Left ventricle myocardium inferior (tissue), 1 donor: Measurements from ENCODE around the gene RD3L. TPM values are rescaled to one million over a fixed set of nuclear protein-coding genes. Genes with fewer than 3 reads are reported as not detected.
"Not testable (repeated sequence)": the region's sequence is repeated elsewhere in the genome, so short reads cannot be mapped to it uniquely, and the experiment has no call there.

Source experiments
- DNase-seq: peaks from one replicate; pipeline ENCODE4 v3.0.0-alpha.2; 2020
- H3K27ac ChIP-seq: fragments of 200-600 bp; replicated peaks from 2 replicates; pipeline ENCODE4 v1.8.0; 2021
- H3K27me3 ChIP-seq: fragments of 200-600 bp; 2 replicates; pipeline ENCODE4 v1.8.0; 2021; ENCODE audit warnings: low read depth
- H3K36me3 ChIP-seq: fragments of 200-600 bp; 2 replicates; pipeline ENCODE4 v1.8.0; 2021
- H3K4me1 ChIP-seq: fragments of 200-600 bp; 2 replicates; pipeline ENCODE4 v1.8.0; 2021
- H3K4me3 ChIP-seq: fragments of 200-600 bp; 2 replicates; pipeline ENCODE4 v1.8.0; 2021; ENCODE audit warnings: mild to moderate bottlenecking, moderate library complexity
- H3K9me3 ChIP-seq: fragments of 200-600 bp; replicated peaks from 2 replicates; pipeline ENCODE4 v1.8.0; 2021
- CTCF ChIP-seq: fragments of 200-600 bp; IDR thresholded peaks from 2 replicates; pipeline ENCODE4 v1.8.0; 2021; ENCODE audit warnings: antibody characterized with exemption, mild to moderate bottlenecking, borderline replicate concordance
- intact Hi-C: fragments of 100-400 bp; cut with micrococcal nuclease; formaldehyde crosslinking; loops from one replicate; pipeline ENCODE4 v1.11.0; 2022
- long read RNA-seq: library from polyadenylated mRNA; unstranded; transcript quantifications from one replicate; pipeline ENCODE4 v2.0.0, GENCODE V29; 2021
- total RNA-seq: library from RNA; stranded (reverse); fragmentation: NEBNext Ultra II Directional; extraction: Animal tissue kit (Norgen Biotek cat#: 25700); gene quantifications from one replicate; pipeline ENCODE4 v1.2.1, GENCODE V29; 2021
- donor health status: DM: no; HTN: yes; CAD: no; lungs with severe emphysema.

RD3L gene
- 30.7 TPM for total RNA-seq
- long read RNA-seq, transcript RD3L-201 (3 exons, 1,201 nt): major isoform, 8 of 13 reads
- long read RNA-seq, partial matches to known transcripts: 1 of 13 reads
- long read RNA-seq, other reads (novel, unspliced or antisense): 1 of 13 reads

- DNase-seq: no peak
- Histone ChIP-seq H3K4me3 (peak within 1 kb of the TSS; percentile 61), H3K27me3 (peaks cover 28% of the 10 kb centered on the region), H3K4me1 (peaks cover 19% of the 10 kb centered on the region), H3K27ac (peak within 1 kb of the TSS; percentile 71), H3K9me3 (peaks cover 10% of the 10 kb centered on the region), H3K36me3 (no peaks in the 10 kb centered on the region)
- intact Hi-C loops: no loop called here
- no peak for TF ChIP-seq CTCF
Observed at GRCh38 chr14:103941973-103942736, at the start of gene RD3L. TSS of gene RD3L (minus strand) at chr14:103942529. CDS start at chr14:103941695, 834 bp downstream.

- no peak for TF ChIP-seq CTCF
- peaks cover 27% of the 10 kb centered on the region for H3K27me3 ChIP-seq
- no peak for DNase-seq
- H3K4me3 ChIP-seq: no peak overlapping the region
- H3K27ac ChIP-seq: no peak overlapping the region
- intact Hi-C loops: no loop called here
- H3K9me3 ChIP-seq: peaks cover 15% of the 10 kb centered on the region
- no peaks in the 10 kb centered on the region for H3K4me1 ChIP-seq
- H3K36me3 ChIP-seq: no peaks in the 10 kb centered on the region
Observed at GRCh38 chr14:103989964-103990363, 47.6 kb upstream of the RD3L start.

- H3K27ac ChIP-seq: no peak overlapping the region
- H3K4me1 ChIP-seq: no peaks in the 10 kb centered on the region
- peaks cover 15% of the 10 kb centered on the region for H3K9me3 ChIP-seq
- no peak for DNase-seq
- intact Hi-C loops: no loop called here
- TF ChIP-seq CTCF: no peak
- H3K4me3 ChIP-seq: no peak overlapping the region
- H3K36me3 ChIP-seq: no peaks in the 10 kb centered on the region
- H3K27me3 ChIP-seq: peaks cover 20% of the 10 kb centered on the region
Observed at GRCh38 chr14:103989034-103989433, 46.7 kb upstream of the RD3L start.

GRCh38 chr14:103984196-103984595 is 41.9 kb upstream of the RD3L start:
- intact Hi-C loops: no loop called here
- DNase-seq: no peak

DNA sequence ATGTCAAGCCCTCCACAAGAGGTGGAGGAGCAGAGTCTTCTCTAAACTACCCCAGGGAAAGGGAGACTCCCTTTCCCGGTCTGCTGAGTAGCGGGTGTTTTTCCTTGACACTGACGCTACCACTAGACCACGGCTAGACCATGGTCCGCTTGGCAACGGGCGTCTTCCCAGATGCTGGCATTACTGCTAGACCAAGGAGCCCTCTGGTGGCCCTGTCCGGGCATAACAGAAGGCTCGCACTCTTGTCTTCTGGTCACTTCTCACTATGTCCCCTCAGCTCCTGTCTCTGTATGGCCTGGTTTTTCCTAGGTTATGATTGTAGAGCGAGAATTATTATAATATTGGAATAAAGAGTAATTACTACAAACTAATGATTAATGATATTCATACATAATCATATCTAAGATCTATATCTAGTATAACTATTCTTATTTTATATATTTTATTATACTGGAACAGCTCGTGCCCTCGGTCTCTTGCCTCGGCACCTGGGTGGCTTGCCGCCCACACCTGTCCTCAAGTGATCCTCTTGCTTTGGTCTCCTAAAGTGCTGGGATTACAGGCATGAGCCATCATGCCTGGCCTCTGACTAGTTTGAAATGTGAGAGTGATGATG is 38.4 kb upstream of the RD3L start:
- H3K27ac ChIP-seq, H3K9me3 ChIP-seq, H3K27me3 ChIP-seq, H3K4me1 ChIP-seq, H3K36me3 ChIP-seq, intact Hi-C loops, H3K4me3 ChIP-seq: not testable (repeated sequence)
- peak; percentile 65 for DNase-seq
- peak; percentile 80 for TF ChIP-seq CTCF

More at GRCh38 chr14:103984196-103984595, 41.9 kb upstream of the RD3L start:
- H3K4me1 ChIP-seq: no peaks in the 10 kb centered on the region
- H3K36me3 ChIP-seq: no peaks in the 10 kb centered on the region
- H3K27me3 ChIP-seq: no peaks in the 10 kb centered on the region
- no peak for TF ChIP-seq CTCF
- no peak overlapping the region for H3K4me3 ChIP-seq
- H3K9me3 ChIP-seq: peaks cover 11% of the 10 kb centered on the region
- no peak overlapping the region for H3K27ac ChIP-seq
